ENCODE results near the gene HOXC6.
"Not testable (repeated sequence)": the region's sequence is repeated elsewhere in the genome, so short reads cannot be mapped to it uniquely, and the experiment has no call there.

HOXC6 gene

GRCh38 chr12:54054742-54055194 is 26.5 kb downstream of the HOXC6 start:
- no peak for DNase-seq (ENCODE audit: low spot score)

- no peak for DNase-seq (ENCODE audit: low spot score)
Measured at GRCh38 chr12:54055552-54055951, 27.3 kb downstream of the HOXC6 start.

- DNase-seq (ENCODE audit: low spot score) = no peak
Measured at GRCh38 chr12:54056110-54056509, 27.9 kb downstream of the HOXC6 start.

GRCh38 chr12:54058128-54058768 is 30.0 kb downstream of the HOXC6 start:
- DNase-seq (ENCODE audit: low spot score) = no peak

GRCh38 chr12:54059668-54060067 is 31.4 kb downstream of the HOXC6 start:
- DNase-seq (ENCODE audit: low spot score) = no peak

GRCh38 chr12:54060174-54060974 is 32.1 kb downstream of the HOXC6 start:
- DNase-seq (ENCODE audit: low spot score) = no peak

- DNase-seq (ENCODE audit: low spot score) = no peak
Measured at GRCh38 chr12:54060975-54061778, 32.9 kb downstream of the HOXC6 start.

- no peak for DNase-seq (ENCODE audit: low spot score)
Measured at GRCh38 chr12:54065677-54066076, 37.4 kb downstream of the HOXC6 start.

GRCh38 chr12:54066408-54066807 is 38.2 kb downstream of the HOXC6 start:
- no peak for DNase-seq (ENCODE audit: low spot score)

GRCh38 chr12:54068418-54069070 is 40.3 kb downstream of the HOXC6 start:
- no peak for DNase-seq (ENCODE audit: low spot score)

GRCh38 chr12:54071942-54072341 is 43.7 kb downstream of the HOXC6 start:
- DNase-seq (ENCODE audit: low spot score) = no peak

- no peak for DNase-seq (ENCODE audit: low spot score)
Measured at GRCh38 chr12:54074308-54074707, 46.1 kb downstream of the HOXC6 start.

GRCh38 chr12:54075409-54075808 is 47.2 kb downstream of the HOXC6 start:
- no peak for DNase-seq (ENCODE audit: low spot score)

- no peak for DNase-seq (ENCODE audit: low spot score)
Measured at GRCh38 chr12:54075974-54076373, 47.7 kb downstream of the HOXC6 start.

- not testable (repeated sequence) for DNase-seq (ENCODE audit: low spot score)
Measured at GRCh38 chr12:54077843-54078242, 49.6 kb downstream of the HOXC6 start.

- DNase-seq (ENCODE audit: low spot score) = not testable (repeated sequence)
Measured at GRCh38 chr12:54079115-54079514, 50.9 kb downstream of the HOXC6 start.

All from HuH-7 (cell line).